Measurements from ENCODE around the gene CXXC4.

Gene CXXC4

GRCh38 chr4:104465201-104465600, 29.5 kb downstream of the CXXC4 start:
- H3K27ac ChIP-seq, result no peak overlapping the region
- TF ChIP-seq ZFX (IDR thresholded peaks at IDR 0.05; ENCODE audit: borderline replicate concordance), result no peak

DNA sequence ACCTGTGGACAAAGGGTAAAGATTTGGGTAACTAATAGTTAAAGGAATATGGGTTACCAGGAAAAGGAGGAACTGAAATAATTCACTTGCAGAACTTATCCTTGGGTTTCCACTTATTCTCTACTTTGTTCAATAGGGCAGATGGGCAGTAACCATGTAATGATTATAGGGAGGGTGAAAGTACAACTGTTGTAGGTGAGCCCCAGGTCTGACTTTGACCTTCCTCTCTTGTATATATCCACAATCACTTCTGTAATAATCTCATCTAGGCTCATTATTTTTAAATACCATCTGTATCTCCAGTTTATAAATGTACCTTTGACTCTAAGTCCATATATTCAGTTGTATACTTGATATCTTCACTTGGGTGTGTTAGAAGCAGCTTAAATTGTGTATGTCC, 32.1 kb downstream of the CXXC4 start:
- no peak overlapping the region for H3K27ac ChIP-seq
- TF ChIP-seq CTCF (IDR thresholded peaks at IDR 0.05) (no peak), ZFX (IDR thresholded peaks at IDR 0.05; ENCODE audit: borderline replicate concordance) (no peak)

DNA sequence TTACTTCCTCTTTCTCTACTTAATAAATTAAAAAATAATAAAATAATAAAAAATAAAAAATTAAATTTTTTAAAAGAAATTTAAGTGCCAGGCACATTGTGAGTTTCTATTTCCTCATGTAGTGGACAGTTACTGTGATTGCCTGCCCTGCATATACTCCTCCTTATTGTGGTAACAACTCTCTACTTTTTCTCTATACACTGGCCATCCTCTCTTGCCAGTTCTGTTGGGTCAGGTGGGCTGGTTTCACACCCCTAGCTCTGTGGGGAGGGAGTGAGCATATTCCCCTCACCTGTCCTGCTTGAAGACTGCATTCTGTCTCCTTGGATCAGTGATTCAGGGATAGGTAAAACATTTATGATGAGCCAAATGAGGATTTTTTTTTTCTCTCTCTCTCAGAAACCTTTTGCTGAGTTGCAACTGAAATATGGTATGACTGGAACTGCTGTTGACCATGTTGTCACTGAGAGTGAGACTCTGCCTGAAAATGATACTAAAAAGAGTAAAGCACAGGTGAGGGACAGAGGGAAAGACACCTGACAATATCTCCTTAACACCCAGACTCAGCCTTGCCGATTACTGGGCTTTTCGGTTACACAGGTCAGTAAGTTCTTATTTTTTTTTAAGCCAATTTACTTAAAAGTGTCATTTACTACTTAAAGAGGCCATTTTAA, 37.2 kb downstream of the CXXC4 start:
- no peak overlapping the region for H3K27ac ChIP-seq
- TF ChIP-seq ZFX (IDR thresholded peaks at IDR 0.05; ENCODE audit: borderline replicate concordance) (no peak), CTCF (IDR thresholded peaks at IDR 0.05) (no peak)

- TF ChIP-seq ZFX (IDR thresholded peaks at IDR 0.05; ENCODE audit: borderline replicate concordance) (no peak), CTCF (IDR thresholded peaks at IDR 0.05) (peak; percentile 44)
- no peak overlapping the region for H3K27ac ChIP-seq
Measured at GRCh38 chr4:104451573-104451972, 43.1 kb downstream of the CXXC4 start.

DNA sequence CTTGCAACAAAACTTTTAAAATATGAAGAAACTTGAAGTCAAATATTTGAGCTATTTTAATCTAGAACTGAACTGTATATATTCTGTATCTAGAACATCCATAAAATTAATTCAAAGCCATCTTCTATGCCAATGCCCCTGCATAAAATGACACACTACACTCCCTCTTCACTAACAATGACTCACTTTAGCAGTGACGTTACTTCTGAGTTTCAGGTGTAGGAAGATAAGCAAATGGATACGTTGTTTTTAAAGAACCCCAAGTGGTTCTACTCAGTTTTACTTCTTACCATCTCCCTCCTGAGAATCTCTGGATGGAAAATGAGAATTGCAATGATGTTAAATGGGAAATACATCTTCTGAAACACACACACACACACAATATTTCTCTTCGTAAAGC, 45.2 kb downstream of the CXXC4 start:
- no peak overlapping the region for H3K27ac ChIP-seq
- TF ChIP-seq ZFX (IDR thresholded peaks at IDR 0.05; ENCODE audit: borderline replicate concordance), result no peak
- no peak for TF ChIP-seq CTCF (IDR thresholded peaks at IDR 0.05)

DNA sequence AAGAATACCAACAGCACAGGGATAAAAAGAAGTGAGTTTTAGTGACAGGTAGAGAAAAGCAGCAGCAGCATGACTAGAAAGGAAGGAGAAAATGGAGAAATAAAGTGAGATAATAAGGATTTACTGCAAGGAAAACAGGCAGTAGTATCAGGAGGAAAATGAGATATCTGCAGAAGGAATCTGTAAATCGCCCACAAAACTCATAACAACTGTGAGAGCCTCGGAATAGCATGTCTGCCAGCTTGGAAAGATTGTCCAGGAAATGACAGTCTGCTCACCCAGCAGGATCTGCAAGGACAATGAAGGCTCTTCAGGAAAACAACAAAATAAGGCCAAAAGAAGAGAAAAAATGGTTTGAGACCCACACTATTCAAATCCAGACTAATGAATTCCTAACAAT, 47.4 kb downstream of the CXXC4 start:
- TF ChIP-seq CTCF (IDR thresholded peaks at IDR 0.05) (no peak), ZFX (IDR thresholded peaks at IDR 0.05; ENCODE audit: borderline replicate concordance) (no peak)
- no peak overlapping the region for H3K27ac ChIP-seq

DNA sequence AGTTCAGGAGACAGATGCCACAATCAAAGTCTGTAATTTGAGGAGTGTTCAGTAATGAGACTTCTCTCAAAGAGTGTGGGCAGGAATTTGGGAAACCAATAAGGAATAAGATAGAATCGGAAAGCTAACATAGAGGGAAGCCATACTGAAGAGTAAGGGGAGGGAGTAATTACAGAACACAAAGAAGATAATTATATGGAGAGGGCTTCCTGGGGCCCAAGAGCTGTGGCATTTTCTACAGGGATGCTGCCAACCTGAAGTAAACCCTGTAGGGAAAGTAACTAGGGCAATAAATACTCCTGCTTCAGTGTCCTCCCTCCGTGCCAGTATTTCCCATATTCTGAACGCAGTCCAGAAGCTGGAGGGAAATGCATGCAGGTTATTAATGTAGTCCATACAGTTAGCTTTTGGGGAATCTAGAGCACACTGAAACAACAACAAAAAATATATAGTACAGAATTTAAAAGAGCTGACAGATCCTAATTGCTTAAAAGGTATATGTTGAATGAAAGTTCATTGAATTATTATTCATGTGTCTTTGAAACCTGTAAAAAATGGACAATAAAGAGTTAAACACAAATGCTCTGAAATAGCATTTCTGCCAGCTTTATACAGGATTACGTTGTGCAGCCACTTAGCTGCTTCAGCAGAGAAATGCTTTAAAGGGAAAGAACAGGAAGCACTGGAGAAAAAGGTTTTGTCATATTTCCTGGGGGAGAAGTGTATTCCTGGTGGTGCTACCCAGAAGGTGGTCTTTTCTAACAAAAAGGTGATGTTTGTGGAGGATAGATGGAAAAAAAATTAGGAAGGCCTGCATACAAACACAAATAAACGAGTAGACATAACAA, 48.0 kb downstream of the CXXC4 start:
- no peak overlapping the region for H3K27ac ChIP-seq
- TF ChIP-seq ZFX (IDR thresholded peaks at IDR 0.05; ENCODE audit: borderline replicate concordance) (no peak), CTCF (IDR thresholded peaks at IDR 0.05) (no peak)
